ENCODE measurements around the gene TULP1. TPM values are rescaled to one million over a fixed set of nuclear protein-coding genes. Genes with fewer than 3 reads are reported as not detected.

TULP1 gene
- total RNA-seq, 2 experiments from 2014 or later = not detected

DNA sequence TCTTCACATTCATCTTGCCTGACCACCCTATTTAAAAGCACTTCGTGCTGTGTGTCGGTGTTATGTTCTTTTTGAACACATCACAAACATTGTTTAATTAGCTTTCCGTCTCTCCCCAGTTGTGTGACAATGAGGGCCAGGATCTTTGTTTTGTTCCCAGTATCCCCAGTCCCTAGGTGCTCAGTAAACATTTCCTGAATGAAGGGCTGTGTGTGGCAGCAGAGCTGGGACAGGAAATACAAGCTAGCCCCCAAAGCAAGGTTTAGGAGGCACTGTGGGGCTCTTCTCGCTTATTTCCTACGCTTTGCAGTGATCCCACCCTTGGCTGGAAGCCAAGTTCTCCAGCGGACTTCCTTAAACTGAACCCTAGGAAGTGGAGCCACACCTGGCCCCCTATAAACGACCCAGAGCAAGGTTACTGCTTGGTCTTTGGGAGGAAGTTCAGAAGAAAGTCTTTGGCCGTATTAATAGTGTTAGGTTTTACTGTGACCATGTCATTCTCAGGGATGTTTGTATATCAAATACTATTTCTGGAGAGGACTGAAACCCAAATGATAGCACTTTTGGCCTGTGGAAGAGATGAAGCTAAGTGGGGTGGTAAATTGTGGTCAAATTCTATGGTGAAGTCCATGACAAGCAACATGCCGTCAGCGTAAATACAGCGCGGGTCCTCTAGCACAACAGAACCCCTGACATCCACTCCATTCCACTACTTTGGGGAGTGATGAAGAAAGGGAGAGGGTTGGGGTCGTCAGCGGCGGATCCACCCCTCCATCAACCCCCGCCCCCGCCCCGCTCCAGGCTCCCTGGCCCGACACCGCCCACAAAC, 61.1 kb downstream of the TULP1 start:
- Histone ChIP-seq H3K9me3 (ENCODE audit: control insufficient read depth in 1 of 2, insufficient read depth in 1 of 2, low read length in 2 of 2) (no peaks in the 10 kb centered on the region), H3K27ac (ENCODE audit: low read depth in 1 of 2, low read length in 2 of 2) (peak overlapping the region; percentile 27 to 55), H3K36me3 (ENCODE audit: insufficient read depth, low read length) (peaks cover 9% of the 10 kb centered on the region), H3K27me3 (ENCODE audit: control insufficient read depth in 1 of 2, insufficient read depth in 2 of 2, low read length in 2 of 2) (no peaks in the 10 kb centered on the region), H3K4me3 (ENCODE audit: low read length) (peak overlapping the region; percentile 68), H3K4me1 (ENCODE audit: insufficient read depth, low read length) (peaks cover 34% of the 10 kb centered on the region)
- Mint-ChIP-seq H3K27ac (peak overlapping the region; percentile 77), H3K36me3 (ENCODE audit: low read depth) (peaks cover 13% of the 10 kb centered on the region), H3K4me1 (ENCODE audit: low read depth) (peaks cover 43% of the 10 kb centered on the region), H3K27me3 (no peaks in the 10 kb centered on the region), H3K9me3 (no peaks in the 10 kb centered on the region), H3K4me3 (peak overlapping the region; percentile 88)
- POLR2A ChIA-PET = interaction anchor here (0.6 to 2.9 kb wide), 13 partner anchors 17 to 1920 kb away, joined by 3 to 32 read pairs (median 5); partner anchors contain the start of genes DEF6, PPARD, RPL10A and TEAD3
- CTCF ChIA-PET = interaction anchor here (1.3 to 6.8 kb wide), 5 partner anchors 17 to 155 kb away, joined by 4 to 75 read pairs (median 27); partner anchors contain the start of genes DEF6, PPARD and RPL10A
- TF ChIP-seq CTCF (IDR thresholded peaks at IDR 0.05) = no peak
- ATAC-seq (ENCODE audit: poor library complexity) (no peak), DNase-seq (no peak)
- intact Hi-C loops (cut with DNase I, micrococcal nuclease) = loop anchor here (5.0 kb wide), 3 partner anchors 34 to 286 kb away; partner anchors contain the start of gene ARMC12 (in 1 of the 2)

GRCh38 chr6:35449287-35449881, 63.3 kb downstream of the TULP1 start:
- Mint-ChIP-seq H3K4me1 (ENCODE audit: low read depth) (peaks cover 38% of the 10 kb centered on the region), H3K27ac (peak overlapping the region; percentile 71), H3K9me3 (no peaks in the 10 kb centered on the region), H3K27me3 (no peaks in the 10 kb centered on the region), H3K36me3 (ENCODE audit: low read depth) (peaks cover 4% of the 10 kb centered on the region), H3K4me3 (peak overlapping the region; percentile 82)
- H3K9me3 ChIP-seq (ENCODE audit: control insufficient read depth in 1 of 2, insufficient read depth in 1 of 2, low read length in 2 of 2) = no peaks in the 10 kb centered on the region
- ChIA-PET CTCF (interaction anchor here (0.7 to 6.8 kb wide), 25 partner anchors 17 to 190 kb away, joined by 3 to 75 read pairs (median 4); partner anchors contain the start of genes DEF6, PPARD, RPL10A and ZNF76), POLR2A (interaction anchor here (0.6 to 1.6 kb wide), 14 partner anchors 19 to 281 kb away, joined by 3 to 16 read pairs (median 4); partner anchors contain the start of genes DEF6, PPARD and RPL10A)
- no peak overlapping the region for H3K4me3 ChIP-seq (ENCODE audit: low read length)
- peaks cover 39% of the 10 kb centered on the region for H3K4me1 ChIP-seq (ENCODE audit: insufficient read depth, low read length)
- intact Hi-C loops (cut with DNase I, micrococcal nuclease) = loop anchor here (1.0 kb wide), 2 partner anchors 107 to 155 kb away; partner anchors contain the start of gene PPARD (in 2 of the 2)
- ATAC-seq (ENCODE audit: poor library complexity) = peak; percentile 65
- no peak overlapping the region for H3K27ac ChIP-seq (ENCODE audit: low read depth in 1 of 2, low read length in 2 of 2)
- peak in 9 of 14 experiments; percentile 14 to 83 (median 21) for DNase-seq
- TF ChIP-seq CTCF (IDR thresholded peaks at IDR 0.05) = peak; percentile 88
- H3K27me3 ChIP-seq (ENCODE audit: control insufficient read depth in 1 of 2, insufficient read depth in 2 of 2, low read length in 2 of 2) = no peaks in the 10 kb centered on the region
- H3K36me3 ChIP-seq (ENCODE audit: insufficient read depth, low read length) = no peaks in the 10 kb centered on the region

DNA sequence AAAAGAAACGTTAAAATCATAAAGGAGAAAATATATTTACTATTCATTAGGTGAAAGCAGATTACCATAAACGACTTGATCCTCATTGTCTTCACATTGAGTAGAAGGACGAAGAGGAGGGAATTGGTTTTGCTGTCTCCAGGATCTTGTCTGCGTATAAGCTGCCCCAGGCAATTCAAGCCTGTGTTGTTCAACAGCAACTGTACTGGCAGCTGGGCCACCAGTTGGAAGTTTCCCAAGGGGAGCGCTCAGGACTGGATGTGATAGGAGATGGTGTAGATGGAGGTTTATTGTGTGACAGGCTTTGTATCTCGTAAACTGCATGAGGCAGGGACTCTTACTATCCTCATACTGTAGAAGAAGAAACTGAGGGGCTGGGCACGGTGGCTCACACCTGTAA, 64.5 kb downstream of the TULP1 start:
- Mint-ChIP-seq H3K27ac (no peak overlapping the region), H3K9me3 (no peaks in the 10 kb centered on the region), H3K4me1 (ENCODE audit: low read depth) (peaks cover 27% of the 10 kb centered on the region), H3K4me3 (no peak overlapping the region), H3K27me3 (no peaks in the 10 kb centered on the region), H3K36me3 (ENCODE audit: low read depth) (peaks cover 3% of the 10 kb centered on the region)
- ATAC-seq (ENCODE audit: poor library complexity) (no peak), DNase-seq (no peak)
- Histone ChIP-seq H3K4me1 (ENCODE audit: insufficient read depth, low read length) (peaks cover 32% of the 10 kb centered on the region), H3K9me3 (ENCODE audit: control insufficient read depth in 1 of 2, insufficient read depth in 1 of 2, low read length in 2 of 2) (no peaks in the 10 kb centered on the region), H3K4me3 (ENCODE audit: low read length) (no peak overlapping the region), H3K27ac (ENCODE audit: low read depth in 1 of 2, low read length in 2 of 2) (no peak overlapping the region), H3K27me3 (ENCODE audit: control insufficient read depth in 1 of 2, insufficient read depth in 2 of 2, low read length in 2 of 2) (no peaks in the 10 kb centered on the region), H3K36me3 (ENCODE audit: insufficient read depth, low read length) (no peaks in the 10 kb centered on the region)
- intact Hi-C loops (cut with DNase I, micrococcal nuclease) = no loop called here
- ChIA-PET POLR2A (interaction anchor here (1.6 kb wide), 1 partner anchor 106 kb away, joined by 10 read pairs; the partner anchor contains the start of gene PPARD), CTCF (interaction anchor here (1.0 to 6.8 kb wide), 4 partner anchors 20 to 152 kb away, joined by 3 to 75 read pairs (median 50); partner anchors contain the start of genes DEF6, PPARD and RPL10A)
- no peak for TF ChIP-seq CTCF (IDR thresholded peaks at IDR 0.05)

All from CD4-positive, alpha-beta T cell (primary cell).